ENCODE data around the gene FNDC8. TPM values are rescaled to one million over a fixed set of nuclear protein-coding genes. Genes with fewer than 3 reads are reported as not detected.
"Not testable (repeated sequence)": the region's sequence is repeated elsewhere in the genome, so short reads cannot be mapped to it uniquely, and the experiment has no call there.

FNDC8 gene
- total RNA-seq, 1 donor from 2014 or later = not detected

- Histone ChIP-seq H3K9me3 (no peaks in the 10 kb centered on the region), H3K4me3 (no peak overlapping the region), H3K4me1 (no peaks in the 10 kb centered on the region), H3K36me3 (no peaks in the 10 kb centered on the region), H3K27ac (no peak overlapping the region), H3K27me3 (no peaks in the 10 kb centered on the region)
- peak in 1 of 2 donors; percentile 39 for DNase-seq (ENCODE audit: low spot score in 2 of 2)
- TF ChIP-seq, protein P1, sequence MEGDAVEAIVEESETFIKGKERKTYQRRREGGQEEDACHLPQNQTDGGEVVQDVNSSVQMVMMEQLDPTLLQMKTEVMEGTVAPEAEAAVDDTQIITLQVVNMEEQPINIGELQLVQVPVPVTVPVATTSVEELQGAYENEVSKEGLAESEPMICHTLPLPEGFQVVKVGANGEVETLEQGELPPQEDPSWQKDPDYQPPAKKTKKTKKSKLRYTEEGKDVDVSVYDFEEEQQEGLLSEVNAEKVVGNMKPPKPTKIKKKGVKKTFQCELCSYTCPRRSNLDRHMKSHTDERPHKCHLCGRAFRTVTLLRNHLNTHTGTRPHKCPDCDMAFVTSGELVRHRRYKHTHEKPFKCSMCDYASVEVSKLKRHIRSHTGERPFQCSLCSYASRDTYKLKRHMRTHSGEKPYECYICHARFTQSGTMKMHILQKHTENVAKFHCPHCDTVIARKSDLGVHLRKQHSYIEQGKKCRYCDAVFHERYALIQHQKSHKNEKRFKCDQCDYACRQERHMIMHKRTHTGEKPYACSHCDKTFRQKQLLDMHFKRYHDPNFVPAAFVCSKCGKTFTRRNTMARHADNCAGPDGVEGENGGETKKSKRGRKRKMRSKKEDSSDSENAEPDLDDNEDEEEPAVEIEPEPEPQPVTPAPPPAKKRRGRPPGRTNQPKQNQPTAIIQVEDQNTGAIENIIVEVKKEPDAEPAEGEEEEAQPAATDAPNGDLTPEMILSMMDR (IDR thresholded peaks at IDR 0.05) = no peak
- intact Hi-C loops (cut with DNase I) = loop anchor here (10.0 kb wide), 1 partner anchor 365 kb away; the partner anchor contains the start of gene SLFN12L
Observed at GRCh38 chr17:35169835-35170363, 48.5 kb downstream of the FNDC8 start.

DNA sequence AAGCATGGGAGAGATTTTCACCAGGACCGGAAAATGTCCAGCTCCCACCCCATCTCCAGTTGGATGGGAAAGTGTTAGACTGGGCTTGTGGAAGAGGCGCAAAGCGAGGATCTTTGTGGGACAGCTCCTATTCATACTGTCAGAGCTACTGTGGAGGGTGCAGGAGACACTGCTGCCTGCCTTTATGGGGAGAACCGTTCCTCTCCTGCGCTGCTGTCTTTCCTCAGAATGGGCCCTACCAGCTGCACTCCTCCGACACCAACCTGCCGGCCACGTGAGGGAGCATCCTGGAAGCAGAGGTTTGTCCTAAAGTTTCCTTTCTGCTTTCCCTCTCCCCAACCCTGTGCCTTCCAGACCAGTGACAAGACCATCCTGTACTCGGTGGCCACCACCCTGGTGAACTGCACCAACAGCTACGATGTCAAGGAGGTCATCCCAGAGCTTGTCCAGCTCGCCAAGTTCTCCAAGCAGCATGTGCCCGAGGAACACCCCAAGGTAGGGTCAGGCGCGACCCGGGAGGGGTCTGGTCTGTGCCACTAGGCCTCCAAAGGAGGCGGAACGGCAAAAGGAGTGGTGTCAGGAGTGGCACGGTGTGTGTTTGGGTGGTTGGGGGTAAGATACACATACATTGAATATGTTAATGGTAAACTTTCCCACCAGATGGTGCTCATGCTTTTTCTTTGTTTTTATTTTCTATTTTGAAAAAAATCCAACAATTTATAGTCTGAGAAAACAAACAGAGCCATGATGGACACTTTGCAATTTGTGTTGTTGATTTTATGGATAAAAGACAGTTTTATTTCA is 49.8 kb downstream of the FNDC8 start:
- intact Hi-C loops (cut with DNase I) = loop anchor here (10.0 kb wide), 1 partner anchor 364 kb away; the partner anchor contains the start of gene SLFN12L
- H3K9me3 ChIP-seq = no peaks in the 10 kb centered on the region
- no peaks in the 10 kb centered on the region for H3K36me3 ChIP-seq
- H3K27ac ChIP-seq = no peak overlapping the region
- no peaks in the 10 kb centered on the region for H3K27me3 ChIP-seq
- H3K4me1 ChIP-seq = no peaks in the 10 kb centered on the region
- H3K4me3 ChIP-seq = no peak overlapping the region
- TF ChIP-seq, protein P1 (IDR thresholded peaks at IDR 0.05) = peak in 2 of 3 experiments; percentile 30 to 33
- peak in 1 of 2 donors; percentile 55 for DNase-seq (ENCODE audit: low spot score in 2 of 2)

DNA sequence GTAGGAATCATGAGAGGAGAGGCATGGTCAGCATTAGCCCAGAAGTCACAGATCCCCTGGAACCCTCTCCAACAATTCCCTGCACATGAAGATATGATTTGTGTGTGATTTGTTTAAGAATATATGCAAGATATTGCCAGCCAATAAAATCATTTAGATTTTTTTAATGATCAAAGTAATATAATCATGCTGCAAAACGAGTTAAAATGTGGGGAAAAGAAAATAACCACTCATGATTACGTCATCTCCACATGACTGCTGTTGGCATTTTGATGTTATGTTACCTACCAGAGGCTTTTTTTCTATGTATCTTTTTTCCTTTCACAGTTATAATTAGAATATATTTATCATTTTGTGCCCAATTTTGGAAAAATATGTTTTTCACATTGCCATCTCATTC is 50.4 kb downstream of the FNDC8 start:
- H3K4me3 ChIP-seq = no peak overlapping the region
- no peaks in the 10 kb centered on the region for H3K27me3 ChIP-seq
- no peaks in the 10 kb centered on the region for H3K36me3 ChIP-seq
- TF ChIP-seq, protein P1 (IDR thresholded peaks at IDR 0.05) = no peak
- H3K27ac ChIP-seq = no peak overlapping the region
- DNase-seq (ENCODE audit: low spot score in 2 of 2) = no peak
- no peaks in the 10 kb centered on the region for H3K9me3 ChIP-seq
- no peaks in the 10 kb centered on the region for H3K4me1 ChIP-seq
- intact Hi-C loops (cut with DNase I) = loop anchor here (10.0 kb wide), 1 partner anchor 363 kb away; the partner anchor contains the start of gene SLFN12L

DNA sequence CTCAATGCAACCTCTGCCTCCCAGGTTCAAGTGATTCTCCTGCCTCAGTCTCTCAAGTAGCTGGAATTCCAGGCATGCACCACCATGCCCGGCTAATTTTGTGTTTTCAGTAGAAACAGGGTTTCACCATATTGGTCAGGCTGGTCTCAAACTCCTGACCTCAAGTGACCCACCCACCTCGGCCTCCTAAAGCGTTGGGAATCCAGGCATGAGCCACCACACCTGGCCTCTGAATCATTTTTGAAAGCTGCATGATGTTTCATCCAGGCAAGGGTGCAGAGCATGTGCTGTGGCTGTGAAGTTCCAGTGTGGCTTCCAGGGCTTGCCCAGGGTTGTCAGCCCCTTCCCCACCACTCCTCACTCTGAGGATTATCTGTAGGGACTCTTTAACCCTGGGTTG is 50.9 kb downstream of the FNDC8 start:
- not testable (repeated sequence) for H3K4me1 ChIP-seq, H3K9me3 ChIP-seq, H3K36me3 ChIP-seq, H3K4me3 ChIP-seq, H3K27me3 ChIP-seq, H3K27ac ChIP-seq
- intact Hi-C loops (cut with DNase I) = loop anchor here (10.0 kb wide), 1 partner anchor 362 kb away; the partner anchor contains the start of gene SLFN12L
- peak in 1 of 2 donors; percentile 30 for DNase-seq (ENCODE audit: low spot score in 2 of 2)

GRCh38 chr17:35174835-35175334 is 53.5 kb downstream of the FNDC8 start:
- Histone ChIP-seq H3K36me3 (no peaks in the 10 kb centered on the region), H3K27ac (no peak overlapping the region), H3K4me3 (no peak overlapping the region), H3K9me3 (no peaks in the 10 kb centered on the region), H3K27me3 (no peaks in the 10 kb centered on the region), H3K4me1 (no peaks in the 10 kb centered on the region)
- DNase-seq (ENCODE audit: low spot score in 2 of 2) = peak in 1 of 2 donors; percentile 7
- intact Hi-C loops (cut with DNase I) = loop anchor here (10.0 kb wide), 1 partner anchor 360 kb away; the partner anchor contains the start of gene SLFN12L
- TF ChIP-seq, protein P1 (IDR thresholded peaks at IDR 0.05) = no peak

Measured in ascending aorta (tissue), 2 donors.